Measurements from ENCODE around the gene SULT1B1. TPM values are rescaled to one million over a fixed set of nuclear protein-coding genes. Genes with fewer than 3 reads are reported as not detected.

Gene SULT1B1
- total and polyA plus RNA-seq, 12 donors: 0.22 to 2.7 (median 0.44) TPM

- Histone ChIP-seq H3K4me1 (peaks cover 0 to 10% (median 0%) of the 10 kb centered on the region in 9 donors), H3K27me3 (no peaks in the 10 kb centered on the region), H3K27ac (no peak overlapping the region), H3K4me3 (no peak overlapping the region), H3K9me3 (no peaks in the 10 kb centered on the region), H3K36me3 (no peaks in the 10 kb centered on the region)
- 90 to 95% methylated on average over 2 of the region's 2 CpGs for WGBS, 2 donors
- no peak for TF ChIP-seq CTCF (IDR thresholded peaks at IDR 0.05)
- intact Hi-C loops (cut with DNase I): no loop called here
- no peak for DNase-seq
- ATAC-seq: no peak
Observed at GRCh38 chr4:69716654-69717053, 43.8 kb downstream of the SULT1B1 start.

GRCh38 chr4:69714086-69714485, 46.3 kb downstream of the SULT1B1 start:
- peak overlapping the region in 1 of 10 donors; percentile 31 for H3K27ac ChIP-seq
- WGBS, 2 donors: 67 to 87% methylated on average over 4 of the region's 4 CpGs
- TF ChIP-seq CTCF (IDR thresholded peaks at IDR 0.05): no peak
- ATAC-seq (no peak), DNase-seq (no peak)
- intact Hi-C loops (cut with DNase I): no loop called here
- H3K4me3 ChIP-seq: no peak overlapping the region
- H3K9me3 ChIP-seq: no peaks in the 10 kb centered on the region
- peaks cover 0 to 7% (median 0%) of the 10 kb centered on the region in 9 donors for H3K4me1 ChIP-seq
- no peaks in the 10 kb centered on the region for H3K36me3 ChIP-seq
- no peaks in the 10 kb centered on the region for H3K27me3 ChIP-seq

- H3K27ac ChIP-seq: peak overlapping the region in 1 of 10 donors; percentile 31
- H3K4me3 ChIP-seq: no peak overlapping the region
- 89 to 91% methylated on average over 2 of the region's 2 CpGs for WGBS, 2 donors
- TF ChIP-seq CTCF (IDR thresholded peaks at IDR 0.05): no peak
- no peaks in the 10 kb centered on the region for H3K27me3 ChIP-seq
- DNase-seq (no peak), ATAC-seq (no peak)
- no peaks in the 10 kb centered on the region for H3K36me3 ChIP-seq
- no peaks in the 10 kb centered on the region for H3K9me3 ChIP-seq
- H3K4me1 ChIP-seq: peaks cover 0 to 4% (median 0%) of the 10 kb centered on the region in 9 donors
- intact Hi-C loops (cut with DNase I): no loop called here
Observed at GRCh38 chr4:69713593-69713992, 46.8 kb downstream of the SULT1B1 start.

- intact Hi-C loops (cut with DNase I): no loop called here
- no peak overlapping the region for H3K27ac ChIP-seq
- DNase-seq: no peak
- H3K4me1 ChIP-seq: peaks cover 0 to 4% (median 0%) of the 10 kb centered on the region in 9 donors
- no peaks in the 10 kb centered on the region for H3K9me3 ChIP-seq
- whole genome bisulfite sequencing, 2 donors: 78 to 81% methylated on average over 2 of the region's 2 CpGs
- no peak for TF ChIP-seq CTCF (IDR thresholded peaks at IDR 0.05)
- ATAC-seq: no peak
- H3K27me3 ChIP-seq: no peaks in the 10 kb centered on the region
- no peak overlapping the region for H3K4me3 ChIP-seq
- no peaks in the 10 kb centered on the region for H3K36me3 ChIP-seq
Observed at GRCh38 chr4:69710580-69710979, 49.8 kb downstream of the SULT1B1 start.
